ENCODE results near the gene SNX25. TPM values are rescaled to one million over a fixed set of nuclear protein-coding genes. Genes with fewer than 3 reads are reported as not detected.

The SNX25 gene
- polyA plus RNA-seq, 1 experiment = 11.7 TPM

- Histone ChIP-seq H3K4me3 (ENCODE audit: low read depth, low read length) (no peak overlapping the region), H3K36me3 (ENCODE audit: control insufficient read depth, insufficient read depth, low read length) (no peaks in the 10 kb centered on the region), H3K27me3 (ENCODE audit: control insufficient read depth, insufficient read depth, low read length) (no peaks in the 10 kb centered on the region)
- no peak for DNase-seq (ENCODE audit: low read depth)
- ChIA-PET CTCF (interaction anchor here (0.6 kb wide), 1 partner anchor 854 kb away, joined by 3 read pairs; no protein-coding TSS in a partner anchor), POLR2A (no interaction called here)
- no peak for TF ChIP-seq CTCF (IDR thresholded peaks at IDR 0.05; ENCODE audit: insufficient read depth, low read depth, low read length)
Measured at GRCh38 chr4:185247151-185247550, 37.8 kb downstream of the SNX25 start.

- Histone ChIP-seq H3K27me3 (ENCODE audit: control insufficient read depth, insufficient read depth, low read length) (no peaks in the 10 kb centered on the region), H3K36me3 (ENCODE audit: control insufficient read depth, insufficient read depth, low read length) (no peaks in the 10 kb centered on the region), H3K4me3 (ENCODE audit: low read depth, low read length) (no peak overlapping the region)
- no peak for DNase-seq (ENCODE audit: low read depth)
- TF ChIP-seq CTCF (IDR thresholded peaks at IDR 0.05; ENCODE audit: insufficient read depth, low read depth, low read length) = no peak
- ChIA-PET CTCF (interaction anchor here (0.6 kb wide), 1 partner anchor 17 kb away, joined by 3 read pairs; no protein-coding TSS in a partner anchor), POLR2A (no interaction called here)
Measured at GRCh38 chr4:185248393-185249039, 39.1 kb downstream of the SNX25 start.

- no peaks in the 10 kb centered on the region for H3K36me3 ChIP-seq (ENCODE audit: control insufficient read depth, insufficient read depth, low read length)
- no peak for DNase-seq (ENCODE audit: low read depth)
- TF ChIP-seq CTCF (IDR thresholded peaks at IDR 0.05; ENCODE audit: insufficient read depth, low read depth, low read length) = no peak
- H3K27me3 ChIP-seq (ENCODE audit: control insufficient read depth, insufficient read depth, low read length) = no peaks in the 10 kb centered on the region
- CTCF ChIA-PET = no interaction called here
- no peak overlapping the region for H3K4me3 ChIP-seq (ENCODE audit: low read depth, low read length)
- POLR2A ChIA-PET = no interaction called here
Measured at GRCh38 chr4:185249105-185249504, 39.7 kb downstream of the SNX25 start.

- DNase-seq (ENCODE audit: low read depth) = no peak
- ChIA-PET CTCF (no interaction called here), POLR2A (no interaction called here)
- no peak for TF ChIP-seq CTCF (IDR thresholded peaks at IDR 0.05; ENCODE audit: insufficient read depth, low read depth, low read length)
- Histone ChIP-seq H3K4me3 (ENCODE audit: low read depth, low read length) (no peak overlapping the region), H3K27me3 (ENCODE audit: control insufficient read depth, insufficient read depth, low read length) (no peaks in the 10 kb centered on the region), H3K36me3 (ENCODE audit: control insufficient read depth, insufficient read depth, low read length) (no peaks in the 10 kb centered on the region)
Measured at GRCh38 chr4:185254434-185254833, 45.0 kb downstream of the SNX25 start.

GRCh38 chr4:185255868-185256267 lies 46.5 kb downstream of the SNX25 start:
- no peak for DNase-seq (ENCODE audit: low read depth)
- ChIA-PET POLR2A (no interaction called here), CTCF (no interaction called here)
- Histone ChIP-seq H3K36me3 (ENCODE audit: control insufficient read depth, insufficient read depth, low read length) (0 out of 2 replicates have a peak, but pooled peaks cover 1% of the 10 kb centered on the region), H3K27me3 (ENCODE audit: control insufficient read depth, insufficient read depth, low read length) (no peaks in the 10 kb centered on the region), H3K4me3 (ENCODE audit: low read depth, low read length) (no peak overlapping the region)
- TF ChIP-seq CTCF (IDR thresholded peaks at IDR 0.05; ENCODE audit: insufficient read depth, low read depth, low read length) = no peak

All from BJ (cell line).